GM23248 (cell line): ENCODE data around the gene ANKRD12. TPM values are rescaled to one million over a fixed set of nuclear protein-coding genes. Genes with fewer than 3 reads are reported as not detected.

Experiments used
- DNase-seq: peaks from one replicate; pipeline ENCODE4 v3.0.0-alpha.2; 2015
- H2AFZ ChIP-seq: fragments of 200-600 bp; sonication (generic); 2 replicates; pipeline ENCODE4 v1.6.1; 2016; ENCODE audit warnings: antibody characterized with exemption
- H3F3A ChIP-seq: fragments of 200-600 bp; sonication (generic); 2 replicates; pipeline ENCODE4 v1.6.1; 2016; ENCODE audit warnings: mild to moderate bottlenecking, antibody characterized with exemption, mixed run types; ENCODE audit not compliant: insufficient read depth
- H3K27ac ChIP-seq: fragments of 200-600 bp; sonication (generic); 2 replicates; pipeline ENCODE4 v1.5.1; 2016; ENCODE audit warnings: mild to moderate bottlenecking
- H3K27me3 ChIP-seq: fragments of 200-600 bp; sonication (generic); replicated peaks from 2 replicates; pipeline ENCODE4 v1.6.1; 2016; ENCODE audit warnings: mild to moderate bottlenecking; ENCODE audit not compliant: insufficient read depth
- H3K36me3 ChIP-seq: fragments of 200-600 bp; sonication (generic); 2 replicates; pipeline ENCODE4 v1.6.1; 2016; ENCODE audit warnings: low read depth, mild to moderate bottlenecking
- H3K4me1 ChIP-seq: fragments of 200-600 bp; sonication (generic); 2 replicates; pipeline ENCODE4 v1.6.1; 2016; ENCODE audit warnings: mild to moderate bottlenecking; ENCODE audit not compliant: insufficient read depth
- H3K4me2 ChIP-seq: fragments of 200-600 bp; sonication (generic); one replicate; pipeline ENCODE4 v1.6.1; 2016; ENCODE audit warnings: mild to moderate bottlenecking; ENCODE audit not compliant: unreplicated experiment
- H3K4me3 ChIP-seq: fragments of 200-600 bp; sonication (generic); 2 replicates; pipeline ENCODE4 v1.5.1; 2016; ENCODE audit warnings: mild to moderate bottlenecking
- H3K79me2 ChIP-seq: fragments of 200-600 bp; sonication (generic); 2 replicates; pipeline ENCODE4 v1.6.1; 2016; ENCODE audit warnings: mild to moderate bottlenecking; ENCODE audit not compliant: insufficient read depth
- H3K9ac ChIP-seq: fragments of 200-600 bp; sonication (generic); 2 replicates; pipeline ENCODE4 v1.6.1; 2016; ENCODE audit warnings: mild to moderate bottlenecking
- H3K9me2 ChIP-seq: fragments of 200-600 bp; sonication (generic); 2 replicates; pipeline ENCODE4 v1.6.1; 2016; ENCODE audit warnings: mixed run types, mild to moderate bottlenecking, moderate library complexity; ENCODE audit not compliant: insufficient read depth
- H3K9me3 ChIP-seq: fragments of 200-600 bp; sonication (generic); one replicate; pipeline ENCODE4 v1.6.1; 2017; ENCODE audit warnings: low read depth
- H4K20me1 ChIP-seq: fragments of 200-600 bp; sonication (generic); 2 replicates; pipeline ENCODE4 v1.6.0; 2016; ENCODE audit not compliant: insufficient read depth
- EZH2 ChIP-seq: fragments of 200-600 bp; sonication (generic); IDR thresholded peaks from 2 replicates; pipeline ENCODE4 v1.6.1; 2018; ENCODE audit warnings: antibody characterized with exemption, mild to moderate bottlenecking; ENCODE audit not compliant: insufficient read depth, poor library complexity, severe bottlenecking
- EZH2phosphoT487 ChIP-seq: fragments of 200-600 bp; sonication (generic); IDR thresholded peaks from 2 replicates; pipeline ENCODE4 v1.6.1; 2018; ENCODE audit warnings: antibody characterized with exemption, moderate library complexity, mild to moderate bottlenecking, low read depth; ENCODE audit not compliant: insufficient read depth
- WGBS, 2 experiments: methylation state at CpG; one replicate each; pipeline ENCODE4 v1.1.6; 2015 to 2017; ENCODE audit warnings: low lambda C conversion rate in 2 of 2, low coverage in 1 of 2; ENCODE audit errors: missing lambda C conversion rate in 2 of 2; 5-methylcytosine and 5-hydroxymethylcytosine counted together
- in situ Hi-C: fragments of 300-500 bp; cut with MboI; formaldehyde crosslinking; loops from 2 replicates; pipeline ENCODE4 v1.15.0; 2020
- polyA plus RNA-seq: library from polyadenylated mRNA; unstranded; fragments of >200 nt; fragmentation: Nextera tagmentation; extraction: Ambion mirVana; gene quantifications from 2 replicates; pipeline ENCODE4 v1.2.1, GENCODE V29; 2016
- total RNA-seq: library from RNA; depleted of rRNA; stranded (reverse); fragments of >200 nt; shearing (Covaris generic); gene quantifications from 2 replicates; pipeline ENCODE4 v1.2.3, GENCODE V29; 2014

ANKRD12 gene
- total and polyA plus RNA-seq, 2 experiments from 2014 or later: 16.5 to 34.8 TPM

- DNase-seq: no peak
- no peak for TF ChIP-seq EZH2phosphoT487
- no peak for TF ChIP-seq EZH2
Observed at GRCh38 chr18:9283791-9284190, 147.2 kb downstream of the ANKRD12 start.

GRCh38 chr18:9285604-9286003 is 149.0 kb downstream of the ANKRD12 start:
- H3F3A ChIP-seq: no peaks in the 10 kb centered on the region
- no peaks in the 10 kb centered on the region for H3K27me3 ChIP-seq
- no peak for TF ChIP-seq EZH2phosphoT487
- in situ Hi-C loops: no loop called here
- no peaks in the 10 kb centered on the region for H3K9me2 ChIP-seq
- no peaks in the 10 kb centered on the region for H3K4me1 ChIP-seq
- no peak overlapping the region for H3K4me2 ChIP-seq
- H3K36me3 ChIP-seq: peaks cover 19% of the 10 kb centered on the region
- H4K20me1 ChIP-seq: no peaks in the 10 kb centered on the region
- no peak overlapping the region for H3K27ac ChIP-seq
- H3K4me3 ChIP-seq: no peak overlapping the region
- no peak overlapping the region for H2AFZ ChIP-seq
- 95 to 100% methylated on average over 2 of the region's 2 CpGs for WGBS, 2 experiments
- no peak for DNase-seq
- no peaks in the 10 kb centered on the region for H3K9me3 ChIP-seq
- no peaks in the 10 kb centered on the region for H3K79me2 ChIP-seq
- H3K9ac ChIP-seq: no peak overlapping the region

More at GRCh38 chr18:9283791-9284190, 147.2 kb downstream of the ANKRD12 start:
- H3K79me2 ChIP-seq: no peaks in the 10 kb centered on the region
- 97 to 98% methylated on average over 2 of the region's 2 CpGs for WGBS, 2 experiments
- no peak overlapping the region for H3K27ac ChIP-seq
- H3K9me3 ChIP-seq: no peaks in the 10 kb centered on the region
- no peaks in the 10 kb centered on the region for H3K27me3 ChIP-seq
- no peak overlapping the region for H2AFZ ChIP-seq
- H3K9ac ChIP-seq: no peak overlapping the region
- H3F3A ChIP-seq: no peaks in the 10 kb centered on the region
- in situ Hi-C loops: no loop called here
- no peak overlapping the region for H3K4me2 ChIP-seq
- no peaks in the 10 kb centered on the region for H4K20me1 ChIP-seq
- no peaks in the 10 kb centered on the region for H3K9me2 ChIP-seq
- H3K4me3 ChIP-seq: no peak overlapping the region
- H3K36me3 ChIP-seq: peaks cover 19% of the 10 kb centered on the region
- no peaks in the 10 kb centered on the region for H3K4me1 ChIP-seq

GRCh38 chr18:9287036-9287435 is 150.5 kb downstream of the ANKRD12 start:
- H3K9ac ChIP-seq: no peak overlapping the region
- no peak for DNase-seq
- no peak overlapping the region for H3K4me3 ChIP-seq
- H3K79me2 ChIP-seq: no peaks in the 10 kb centered on the region
- WGBS, 2 experiments: 74 to 78% methylated on average over 7 of the region's 7 CpGs
- no peaks in the 10 kb centered on the region for H3F3A ChIP-seq
- H3K27ac ChIP-seq: no peak overlapping the region
- in situ Hi-C loops: no loop called here
- no peaks in the 10 kb centered on the region for H4K20me1 ChIP-seq
- no peaks in the 10 kb centered on the region for H3K9me3 ChIP-seq
- no peaks in the 10 kb centered on the region for H3K4me1 ChIP-seq
- H3K9me2 ChIP-seq: no peaks in the 10 kb centered on the region
- TF ChIP-seq EZH2 (no peak), EZH2phosphoT487 (no peak)
- peaks cover 9% of the 10 kb centered on the region for H3K36me3 ChIP-seq
- H3K27me3 ChIP-seq: no peaks in the 10 kb centered on the region
- no peak overlapping the region for H3K4me2 ChIP-seq
- H2AFZ ChIP-seq: no peak overlapping the region

GRCh38 chr18:9289698-9290097 is 153.1 kb downstream of the ANKRD12 start:
- Histone ChIP-seq H3K4me1 (no peaks in the 10 kb centered on the region), H3K9me3 (no peaks in the 10 kb centered on the region), H3K27ac (no peak overlapping the region), H3K9me2 (no peaks in the 10 kb centered on the region), H3K79me2 (no peaks in the 10 kb centered on the region), H3K4me3 (no peak overlapping the region), H3F3A (no peaks in the 10 kb centered on the region), H3K36me3 (no peaks in the 10 kb centered on the region; the same call in 1 of the 2 replicates), H3K4me2 (no peak overlapping the region), H2AFZ (no peak overlapping the region), H4K20me1 (no peaks in the 10 kb centered on the region), H3K9ac (no peak overlapping the region), H3K27me3 (no peaks in the 10 kb centered on the region)
- in situ Hi-C loops: no loop called here
- no peak for DNase-seq
- TF ChIP-seq EZH2 (no peak), EZH2phosphoT487 (no peak)

GRCh38 chr18:9290156-9290555 is 153.6 kb downstream of the ANKRD12 start:
- no peak overlapping the region for H3K9ac ChIP-seq
- TF ChIP-seq EZH2phosphoT487: no peak
- TF ChIP-seq EZH2: no peak
- in situ Hi-C loops: no loop called here
- no peaks in the 10 kb centered on the region for H3K9me2 ChIP-seq
- H3K9me3 ChIP-seq: no peaks in the 10 kb centered on the region
- H3F3A ChIP-seq: no peaks in the 10 kb centered on the region
- DNase-seq: no peak
- H3K36me3 ChIP-seq: no peaks in the 10 kb centered on the region
- H3K4me2 ChIP-seq: no peak overlapping the region
- no peaks in the 10 kb centered on the region for H3K27me3 ChIP-seq
- H2AFZ ChIP-seq: no peak overlapping the region
- H4K20me1 ChIP-seq: no peaks in the 10 kb centered on the region
- no peaks in the 10 kb centered on the region for H3K4me1 ChIP-seq
- no peaks in the 10 kb centered on the region for H3K79me2 ChIP-seq
- no peak overlapping the region for H3K4me3 ChIP-seq
- H3K27ac ChIP-seq: no peak overlapping the region
